Stimulated activated CD4-positive, alpha-beta T cell treated with anti-CD3 and anti-CD28 coated beads, Interleukin-4, amount 100 ng/mL, for 4 hours (primary cell): ENCODE data around the gene IL22RA1.

Source experiments
- DNase-seq, 2 experiments: peaks; one replicate each; pipeline ENCODE4 v3.0.0-alpha.2; 2020

IL22RA1 gene

GRCh38 chr1:24096009-24096738, 46.8 kb downstream of the IL22RA1 start:
- DNase-seq: no peak

- no peak for DNase-seq
These were observed 47.6 kb downstream of the IL22RA1 start for GRCh38 chr1:24095140-24095859.

DNA sequence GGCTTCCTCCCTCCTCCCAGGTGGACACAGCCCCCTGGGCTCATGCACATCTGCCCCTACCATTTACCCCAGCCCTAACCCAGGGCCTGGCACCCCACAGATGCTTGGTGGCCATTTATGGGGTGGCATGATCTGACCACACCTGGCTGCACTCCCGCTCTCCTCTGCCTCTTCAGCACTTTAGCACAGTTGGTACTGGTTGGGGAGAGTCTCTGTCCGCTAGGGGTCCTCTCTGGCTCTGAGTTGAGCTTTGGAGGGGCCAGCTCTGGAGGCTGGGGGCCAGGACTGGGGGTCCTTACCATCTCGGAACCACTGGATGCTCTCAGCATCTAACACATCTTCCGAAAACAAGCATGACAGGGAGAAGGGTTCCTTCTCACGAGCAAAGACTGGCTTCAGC, 48.4 kb downstream of the IL22RA1 start:
- no peak for DNase-seq

GRCh38 chr1:24093732-24094131, 49.2 kb downstream of the IL22RA1 start:
- DNase-seq: no peak

GRCh38 chr1:24092979-24093378, 50.0 kb downstream of the IL22RA1 start:
- DNase-seq: no peak

GRCh38 chr1:24091971-24092482, 50.9 kb downstream of the IL22RA1 start:
- DNase-seq: no peak

DNA sequence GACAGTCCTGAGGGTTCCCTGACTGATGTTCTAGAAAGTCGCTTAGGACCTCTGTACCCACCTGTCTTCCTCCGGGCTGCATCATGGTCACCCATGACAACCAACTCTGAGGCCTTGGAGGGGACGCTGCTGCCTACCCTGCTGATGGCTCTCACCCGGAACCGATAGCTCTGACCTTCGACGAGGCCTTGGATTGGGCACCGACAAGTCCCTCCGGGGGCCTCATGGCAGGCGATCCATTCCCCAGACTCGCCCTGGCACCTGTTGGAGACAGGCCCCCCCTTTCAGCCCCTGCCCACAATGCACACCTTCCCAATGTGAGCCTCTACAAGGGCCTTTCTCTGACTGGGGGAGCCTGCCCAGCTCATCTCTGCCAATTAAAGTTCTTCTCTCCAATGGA, 52.2 kb downstream of the IL22RA1 start:
- DNase-seq: no peak

GRCh38 chr1:24089743-24090555, 53.0 kb downstream of the IL22RA1 start:
- no peak for DNase-seq

GRCh38 chr1:24089027-24089742, 53.8 kb downstream of the IL22RA1 start:
- no peak for DNase-seq

GRCh38 chr1:24086466-24086865, 56.5 kb downstream of the IL22RA1 start:
- DNase-seq: no peak

GRCh38 chr1:24085546-24085945, 57.4 kb downstream of the IL22RA1 start:
- no peak for DNase-seq

- DNase-seq: no peak
These were observed 57.9 kb downstream of the IL22RA1 start for GRCh38 chr1:24085007-24085406.

- DNase-seq: no peak
These were observed 58.9 kb downstream of the IL22RA1 start for GRCh38 chr1:24084050-24084449.

GRCh38 chr1:24082372-24082771, 60.6 kb downstream of the IL22RA1 start:
- DNase-seq: no peak

DNA sequence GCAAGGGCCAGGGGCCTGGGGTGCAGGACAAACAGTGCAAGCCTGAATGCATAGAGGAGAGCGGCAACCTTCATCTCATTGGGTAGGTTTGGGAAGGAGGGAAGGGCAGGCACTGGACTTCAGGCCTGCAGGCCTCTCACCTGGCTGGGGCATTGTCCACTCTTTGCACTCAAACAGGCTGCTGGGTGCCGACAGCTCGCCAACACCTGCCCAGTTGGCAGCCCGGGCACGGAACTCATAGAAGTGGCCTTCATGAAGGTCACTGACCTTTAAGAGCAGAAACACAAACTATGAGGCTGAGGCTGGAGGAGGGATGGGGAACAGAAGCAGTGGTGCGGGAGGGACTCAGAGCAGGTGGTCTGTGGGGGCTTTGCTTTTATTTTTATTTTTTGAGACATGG, 61.8 kb downstream of the IL22RA1 start:
- no peak for DNase-seq

- DNase-seq: no peak
These were observed 62.8 kb downstream of the IL22RA1 start for GRCh38 chr1:24080131-24080530.

DNA sequence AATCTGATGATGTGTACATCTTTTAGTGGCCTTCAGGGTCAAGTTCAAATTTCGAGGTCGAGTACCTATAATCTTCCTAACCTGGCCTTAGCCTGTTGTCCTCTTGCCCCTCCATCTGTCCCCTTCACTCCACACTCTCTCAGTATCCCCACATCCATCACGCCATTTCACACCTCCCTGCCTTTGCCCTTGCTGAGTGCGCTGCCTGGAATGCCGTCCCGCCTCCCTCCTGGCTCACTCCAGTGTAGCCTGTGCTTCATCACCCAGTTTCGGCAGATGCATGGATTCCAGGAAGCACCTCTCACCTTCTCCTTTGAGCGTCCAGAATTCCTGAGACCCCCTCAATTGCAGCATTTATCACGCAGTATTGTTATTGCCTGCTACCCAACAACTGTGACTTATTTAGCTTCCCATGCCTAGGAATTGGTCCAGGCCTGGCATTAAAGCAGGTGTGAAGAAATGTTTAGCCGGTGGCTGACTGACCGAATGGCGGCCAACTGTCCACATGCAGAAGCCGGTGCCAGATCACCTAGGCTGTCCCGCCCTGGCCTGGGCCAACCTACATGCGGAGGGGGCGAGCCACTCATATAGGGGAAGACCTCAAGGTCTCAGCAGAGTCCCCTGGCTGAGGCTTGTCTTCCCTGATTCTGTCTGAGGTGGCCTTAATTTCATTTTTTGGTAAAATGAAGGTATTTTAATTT, 65.5 kb downstream of the IL22RA1 start:
- no peak for DNase-seq

- no peak for DNase-seq
These were observed 67.0 kb downstream of the IL22RA1 start for GRCh38 chr1:24075946-24076345.

DNA sequence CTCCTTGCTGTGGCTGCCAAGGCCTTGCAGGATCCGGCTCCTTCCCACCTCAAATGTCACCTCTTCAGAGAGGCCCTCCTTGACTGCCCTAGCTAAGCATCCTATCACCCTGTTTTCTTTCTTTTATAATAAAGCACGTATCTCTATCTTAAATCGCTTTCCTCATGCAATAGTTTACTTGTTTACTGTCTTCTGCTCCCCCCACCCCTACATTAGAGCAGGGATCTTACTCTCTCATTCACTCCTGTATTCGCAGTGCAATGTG, 67.4 kb downstream of the IL22RA1 start:
- DNase-seq: no peak

- no peak for DNase-seq
These were observed 67.9 kb downstream of the IL22RA1 start for GRCh38 chr1:24074817-24075589.

GRCh38 chr1:24074196-24074595, 68.7 kb downstream of the IL22RA1 start:
- DNase-seq: no peak

- DNase-seq: no peak
These were observed 71.0 kb downstream of the IL22RA1 start for GRCh38 chr1:24071941-24072340.
